ENCODE results near the gene GRIA3.

DNA sequence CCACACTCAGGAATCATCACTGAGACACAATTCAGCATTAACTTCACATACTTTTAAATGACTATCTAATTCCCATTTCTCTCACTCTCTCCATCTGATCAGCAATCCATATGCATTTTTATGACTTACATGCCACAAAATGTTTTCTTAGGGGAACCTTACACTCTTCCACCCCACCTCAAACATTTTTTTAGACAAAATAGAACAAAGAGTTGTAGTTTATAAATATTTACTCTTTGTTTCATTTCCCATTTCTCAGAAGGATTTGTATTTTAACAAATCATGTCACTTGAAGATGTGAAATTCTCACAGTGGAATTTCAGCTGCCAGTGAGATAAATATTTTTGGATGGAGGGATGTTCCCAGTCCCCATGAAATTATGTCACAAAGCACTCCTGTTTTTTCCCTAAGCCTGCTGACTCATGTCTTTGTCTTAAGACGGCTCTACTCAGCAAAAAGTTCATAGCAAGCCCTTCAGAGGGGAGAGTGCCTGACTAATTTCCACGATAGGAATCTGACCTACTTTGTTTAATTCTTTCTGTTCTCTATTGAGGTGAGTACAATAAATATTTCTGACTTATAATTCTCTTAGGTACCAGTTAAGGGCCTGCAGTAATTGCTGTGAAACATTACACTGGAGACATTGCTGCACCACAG lies 291.1 kb downstream of the GRIA3 start:
- TF ChIP-seq ZNF274 (IDR thresholded peaks at IDR 0.05; ENCODE audit: low read depth, low read length) (no peak), YY1 (IDR thresholded peaks at IDR 0.05; ENCODE audit: insufficient read depth, insufficient read length) (no peak)

All from NT2/D1 (cell line).